Activated CD4-positive, alpha-beta T cell treated with anti-CD3 and anti-CD28 coated beads for 1 hour (primary cell): ENCODE data around the gene DAZAP2.

Experiments
- DNase-seq: peaks from one replicate; pipeline ENCODE4 v3.0.0-alpha.2; 2020

DAZAP2 gene

GRCh38 chr12:51238510-51239334 lies at the start of gene DAZAP2:
Gene DAZAP2 (plus strand): TSS chr12:51238826. CDS start chr12:51238908, 82 bp downstream.
- peak; percentile 91 for DNase-seq

GRCh38 chr12:51189790-51190355 lies 48.8 kb upstream of the DAZAP2 start:
- no peak for DNase-seq

- DNase-seq, result no peak
Observed at GRCh38 chr12:51190820-51191219, 47.8 kb upstream of the DAZAP2 start.

- DNase-seq, result no peak
Observed at GRCh38 chr12:51191516-51192283, 46.9 kb upstream of the DAZAP2 start.

- no peak for DNase-seq
Observed at GRCh38 chr12:51192284-51192671, 46.3 kb upstream of the DAZAP2 start.

- DNase-seq, result no peak
Observed at GRCh38 chr12:51195841-51196240, 42.8 kb upstream of the DAZAP2 start.

- no peak for DNase-seq
Observed at GRCh38 chr12:51196547-51196946, 42.1 kb upstream of the DAZAP2 start.

GRCh38 chr12:51197736-51198567 lies 40.7 kb upstream of the DAZAP2 start:
- DNase-seq, result no peak

- DNase-seq, result no peak
Observed at GRCh38 chr12:51198568-51199365, 39.9 kb upstream of the DAZAP2 start.

GRCh38 chr12:51199366-51199945 lies 39.2 kb upstream of the DAZAP2 start:
- no peak for DNase-seq

- no peak for DNase-seq
Observed at GRCh38 chr12:51200156-51200555, 38.5 kb upstream of the DAZAP2 start.

- no peak for DNase-seq
Observed at GRCh38 chr12:51200806-51201205, 37.8 kb upstream of the DAZAP2 start.

- DNase-seq, result no peak
Observed at GRCh38 chr12:51202718-51203117, 35.9 kb upstream of the DAZAP2 start.

GRCh38 chr12:51205350-51205749 lies 33.3 kb upstream of the DAZAP2 start:
- no peak for DNase-seq

GRCh38 chr12:51208016-51208660 lies 30.5 kb upstream of the DAZAP2 start:
- DNase-seq, result no peak

GRCh38 chr12:51209259-51209658 lies 29.4 kb upstream of the DAZAP2 start:
- no peak for DNase-seq

GRCh38 chr12:51210690-51211395 lies 27.8 kb upstream of the DAZAP2 start:
- no peak for DNase-seq

GRCh38 chr12:51214895-51215294 lies 23.7 kb upstream of the DAZAP2 start:
- DNase-seq, result no peak

GRCh38 chr12:51216642-51217041 lies 22.0 kb upstream of the DAZAP2 start:
- DNase-seq, result no peak
